HepG2 (cell line): Measurements from ENCODE around the gene CCDC77. TPM values are rescaled to one million over a fixed set of nuclear protein-coding genes. Genes with fewer than 3 reads are reported as not detected.

ENCODE experiments used
- DPF2 ChIP-seq: sonication (generic); formaldehyde crosslinking; IDR thresholded peaks from 2 replicates; pipeline ENCODE4 v1.4.0; 2020; ENCODE audit warnings: mild to moderate bottlenecking, low read depth, missing genetic modification reagents, borderline replicate concordance
- HDAC1 ChIP-seq: sonication (generic); formaldehyde crosslinking; IDR thresholded peaks from 2 replicates; pipeline ENCODE4 v1.5.1; 2020; ENCODE audit warnings: mild to moderate bottlenecking, missing genetic modification reagents
- HMGA1 ChIP-seq: sonication (generic); formaldehyde crosslinking; conservative IDR thresholded peaks from 2 replicates; pipeline ENCODE4 v1.4.0; 2020; ENCODE audit warnings: missing genetic modification reagents
- KLF11 ChIP-seq: IDR thresholded peaks from 2 replicates; pipeline ENCODE4 v1.6.1; 2016; ENCODE audit warnings: missing compliant biosample characterization
- NFATC3 ChIP-seq: sonication (generic); formaldehyde crosslinking; IDR thresholded peaks from 2 replicates; pipeline ENCODE4 v1.5.1; 2020; ENCODE audit warnings: mild to moderate bottlenecking, missing genetic modification reagents
- NFE2L2 ChIP-seq: fragments of 150-350 bp; IDR thresholded peaks from 2 replicates; pipeline ENCODE4 v1.6.1; 2014; ENCODE audit warnings: low read length
- RFXANK ChIP-seq: IDR thresholded peaks from 2 replicates; pipeline ENCODE4 v1.6.1; 2016
- SKI ChIP-seq: fragments of 450-650 bp; IDR thresholded peaks from one replicate; pipeline ENCODE4 v1.6.1; 2018; ENCODE audit warnings: mild to moderate bottlenecking; ENCODE audit not compliant: partially characterized antibody
- SMAD1 ChIP-seq: sonication (generic); formaldehyde crosslinking; IDR thresholded peaks from 2 replicates; pipeline ENCODE4 v1.4.0; 2020; ENCODE audit warnings: missing genetic modification reagents, low read depth, mild to moderate bottlenecking, borderline replicate concordance
- SMARCE1 ChIP-seq: fragments of 450-650 bp; IDR thresholded peaks from 2 replicates; pipeline ENCODE4 v1.6.1; 2017; ENCODE audit warnings: borderline replicate concordance
- TIGD3 ChIP-seq: sonication (generic); formaldehyde crosslinking; IDR thresholded peaks from 2 replicates; pipeline ENCODE4 v1.5.1; 2020; ENCODE audit warnings: mild to moderate bottlenecking, missing genetic modification reagents, borderline replicate concordance
- ZNF639 ChIP-seq: conservative IDR thresholded peaks from 2 replicates; pipeline ENCODE4 v1.6.1; 2018; ENCODE audit warnings: missing genetic modification reagents
- ZNF704 ChIP-seq: sonication (generic); formaldehyde crosslinking; IDR thresholded peaks from 2 replicates; pipeline ENCODE4 v1.8.1; 2023; ENCODE audit warnings: mild to moderate bottlenecking, inconsistent platforms, moderate library complexity, missing genetic modification reagents, borderline replicate concordance
- ZSCAN29 ChIP-seq: sonication (generic); formaldehyde crosslinking; conservative IDR thresholded peaks from 2 replicates; pipeline ENCODE4 v1.4.0; 2020; ENCODE audit warnings: mild to moderate bottlenecking, missing genetic modification reagents
- polyA plus RNA-seq, 8 experiments: library from polyadenylated mRNA; depleted of rRNA in 3 of 8; stranded (reverse) in 7 of 8; unstranded in 1 of 8; fragments of >200 nt; fragmentation: Illumina TruSeq in 4 of 8; extraction: Trizol in 4 of 8; gene quantifications; 2 replicates each; pipeline versions ENCODE4 v1.2.1 to v1.2.3, GENCODE V29; 2011 to 2016; ENCODE audit warnings: low read depth in 4 of 8, missing spikeins in 1 of 8, mixed read lengths in 1 of 8; ENCODE audit not compliant: insufficient read depth in 1 of 8
- total RNA-seq, 5 experiments: library from RNA; depleted of rRNA; stranded (reverse); fragments of >200 nt; fragmentation: Illumina TruSeq; extraction: Trizol; gene quantifications; 2 replicates each; pipeline ENCODE4 v1.2.3, GENCODE V29; 2016; ENCODE audit warnings: low read depth in 1 of 5
- TF ChIP-seq, protein P1 (sequence below): sonication (generic); formaldehyde crosslinking; conservative IDR thresholded peaks from 2 replicates; pipeline ENCODE4 v1.8.0; 2022; ENCODE audit warnings: missing genetic modification reagents
- TF ChIP-seq, protein P2 (sequence below): sonication (generic); formaldehyde crosslinking; IDR thresholded peaks from 2 replicates; pipeline ENCODE4 v1.4.0; 2020; ENCODE audit warnings: missing genetic modification reagents
- TF ChIP-seq, protein P3 (sequence below): sonication (generic); formaldehyde crosslinking; IDR thresholded peaks from 2 replicates; pipeline ENCODE4 v1.5.1; 2020; ENCODE audit warnings: missing genetic modification reagents, mild to moderate bottlenecking, borderline replicate concordance
- TF ChIP-seq, protein P4 (sequence below): sonication (generic); formaldehyde crosslinking; IDR thresholded peaks from 2 replicates; pipeline ENCODE4 v1.5.1; 2020; ENCODE audit warnings: missing genetic modification reagents, mild to moderate bottlenecking, borderline replicate concordance

The CCDC77 gene
- total and polyA plus RNA-seq, 2 of the 13 experiments (the other 11 are each of a cell fraction or from before 2014, with no cell fraction given): 6.4 to 16.4 TPM

DNA sequence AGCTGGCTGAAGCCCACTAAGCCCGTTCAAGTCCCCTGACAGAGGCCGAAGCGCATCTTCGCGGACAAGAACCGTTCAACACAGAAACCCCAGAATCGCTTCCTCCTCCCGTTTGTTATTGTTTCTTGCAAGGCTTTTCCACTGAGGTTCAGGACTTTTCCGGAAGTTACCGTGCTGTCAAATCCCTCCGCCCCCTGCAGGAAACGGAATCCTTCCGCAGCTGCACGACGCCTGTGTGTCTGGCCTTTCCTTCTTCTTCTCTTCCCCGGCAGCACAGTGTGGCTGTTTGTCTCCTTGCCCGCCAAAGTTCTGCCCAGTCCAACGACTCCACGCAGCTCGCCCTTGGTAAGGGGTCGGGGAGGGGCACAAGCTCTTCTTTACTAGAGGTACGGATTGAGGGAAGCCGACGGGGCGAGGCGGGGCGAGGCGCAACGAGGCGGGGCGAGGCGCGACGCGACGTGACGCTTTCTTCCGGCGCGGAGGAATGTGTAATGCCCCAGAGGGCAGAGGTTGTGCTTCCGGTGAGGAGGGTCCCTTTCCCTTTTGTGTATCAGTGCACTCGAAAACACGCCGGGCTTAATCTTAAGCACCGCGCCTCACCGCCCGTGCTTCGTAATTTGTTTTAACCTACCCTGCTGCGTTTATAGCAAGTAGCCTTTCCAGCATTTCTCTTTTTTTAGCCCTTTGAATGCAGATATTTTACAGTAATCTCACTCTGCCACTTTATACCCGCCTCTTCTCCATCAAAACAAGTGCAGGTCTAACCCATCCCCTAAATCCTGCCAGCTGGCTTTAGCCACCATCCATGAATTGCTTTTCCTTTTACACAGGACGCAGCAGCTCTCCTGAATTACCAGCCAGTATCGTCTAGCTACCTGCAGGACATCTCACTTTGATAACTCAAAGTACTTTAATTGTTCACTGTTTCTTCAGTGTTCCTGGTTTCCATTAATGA, 12.0 kb upstream of the CCDC77 start, which contains the start of gene KDM5A (continued):
- TF ChIP-seq KLF11 (no peak), SKI (peak; percentile 81), SMAD1 (peak; percentile 80; the same call in 1 of the 2 replicates), HDAC1 (peak; percentile 91), HMGA1 (CRISPR knock-in tag) (no peak), NFE2L2 (no peak), ZSCAN29 (CRISPR knock-in tag) (no peak), TIGD3 (CRISPR knock-in tag) (no peak), RFXANK (CRISPR knock-in tag) (0 out of 2 replicates have a peak, but pooled peaks have one; percentile 53), ZNF704 (CRISPR knock-in tag) (no peak), ZNF639 (CRISPR knock-in tag) (0 out of 2 replicates have a peak, but pooled peaks have one; percentile 61), DPF2 (CRISPR knock-in tag) (no peak), NFATC3 (CRISPR knock-in tag) (no peak), SMARCE1 (no peak)
- TF ChIP-seq, protein P1, sequence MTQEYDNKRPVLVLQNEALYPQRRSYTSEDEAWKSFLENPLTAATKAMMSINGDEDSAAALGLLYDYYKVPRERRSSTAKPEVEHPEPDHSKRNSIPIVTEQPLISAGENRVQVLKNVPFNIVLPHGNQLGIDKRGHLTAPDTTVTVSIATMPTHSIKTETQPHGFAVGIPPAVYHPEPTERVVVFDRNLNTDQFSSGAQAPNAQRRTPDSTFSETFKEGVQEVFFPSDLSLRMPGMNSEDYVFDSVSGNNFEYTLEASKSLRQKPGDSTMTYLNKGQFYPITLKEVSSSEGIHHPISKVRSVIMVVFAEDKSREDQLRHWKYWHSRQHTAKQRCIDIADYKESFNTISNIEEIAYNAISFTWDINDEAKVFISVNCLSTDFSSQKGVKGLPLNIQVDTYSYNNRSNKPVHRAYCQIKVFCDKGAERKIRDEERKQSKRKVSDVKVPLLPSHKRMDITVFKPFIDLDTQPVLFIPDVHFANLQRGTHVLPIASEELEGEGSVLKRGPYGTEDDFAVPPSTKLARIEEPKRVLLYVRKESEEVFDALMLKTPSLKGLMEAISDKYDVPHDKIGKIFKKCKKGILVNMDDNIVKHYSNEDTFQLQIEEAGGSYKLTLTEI: no peak
- TF ChIP-seq, protein P2, sequence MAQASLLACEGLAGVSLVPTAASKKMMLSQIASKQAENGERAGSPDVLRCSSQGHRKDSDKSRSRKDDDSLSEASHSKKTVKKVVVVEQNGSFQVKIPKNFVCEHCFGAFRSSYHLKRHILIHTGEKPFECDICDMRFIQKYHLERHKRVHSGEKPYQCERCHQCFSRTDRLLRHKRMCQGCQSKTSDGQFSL (CRISPR knock-in tag): peak; percentile 91
- TF ChIP-seq, protein P3, sequence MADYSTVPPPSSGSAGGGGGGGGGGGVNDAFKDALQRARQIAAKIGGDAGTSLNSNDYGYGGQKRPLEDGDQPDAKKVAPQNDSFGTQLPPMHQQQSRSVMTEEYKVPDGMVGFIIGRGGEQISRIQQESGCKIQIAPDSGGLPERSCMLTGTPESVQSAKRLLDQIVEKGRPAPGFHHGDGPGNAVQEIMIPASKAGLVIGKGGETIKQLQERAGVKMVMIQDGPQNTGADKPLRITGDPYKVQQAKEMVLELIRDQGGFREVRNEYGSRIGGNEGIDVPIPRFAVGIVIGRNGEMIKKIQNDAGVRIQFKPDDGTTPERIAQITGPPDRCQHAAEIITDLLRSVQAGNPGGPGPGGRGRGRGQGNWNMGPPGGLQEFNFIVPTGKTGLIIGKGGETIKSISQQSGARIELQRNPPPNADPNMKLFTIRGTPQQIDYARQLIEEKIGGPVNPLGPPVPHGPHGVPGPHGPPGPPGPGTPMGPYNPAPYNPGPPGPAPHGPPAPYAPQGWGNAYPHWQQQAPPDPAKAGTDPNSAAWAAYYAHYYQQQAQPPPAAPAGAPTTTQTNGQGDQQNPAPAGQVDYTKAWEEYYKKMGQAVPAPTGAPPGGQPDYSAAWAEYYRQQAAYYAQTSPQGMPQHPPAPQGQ: no peak
- TF ChIP-seq, protein P4, sequence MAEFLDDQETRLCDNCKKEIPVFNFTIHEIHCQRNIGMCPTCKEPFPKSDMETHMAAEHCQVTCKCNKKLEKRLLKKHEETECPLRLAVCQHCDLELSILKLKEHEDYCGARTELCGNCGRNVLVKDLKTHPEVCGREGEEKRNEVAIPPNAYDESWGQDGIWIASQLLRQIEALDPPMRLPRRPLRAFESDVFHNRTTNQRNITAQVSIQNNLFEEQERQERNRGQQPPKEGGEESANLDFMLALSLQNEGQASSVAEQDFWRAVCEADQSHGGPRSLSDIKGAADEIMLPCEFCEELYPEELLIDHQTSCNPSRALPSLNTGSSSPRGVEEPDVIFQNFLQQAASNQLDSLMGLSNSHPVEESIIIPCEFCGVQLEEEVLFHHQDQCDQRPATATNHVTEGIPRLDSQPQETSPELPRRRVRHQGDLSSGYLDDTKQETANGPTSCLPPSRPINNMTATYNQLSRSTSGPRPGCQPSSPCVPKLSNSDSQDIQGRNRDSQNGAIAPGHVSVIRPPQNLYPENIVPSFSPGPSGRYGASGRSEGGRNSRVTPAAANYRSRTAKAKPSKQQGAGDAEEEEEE (CRISPR knock-in tag): no peak
